ENCODE data around the gene GIGYF1. TPM values are rescaled to one million over a fixed set of nuclear protein-coding genes. Genes with fewer than 3 reads are reported as not detected.

GIGYF1 gene
- total and polyA plus RNA-seq, 2 of the 13 experiments (the other 11 are each of a cell fraction or from before 2014, with no cell fraction given): 7.6 to 16.1 TPM

GRCh38 chr7:100719523-100720278 is 25.7 kb upstream of the GIGYF1 start (continued):
- no peak for TF ChIP-seq PHF5A (CRISPR knock-in tag; IDR thresholded peaks at IDR 0.05; ENCODE audit: low read depth, unreplicated experiment)
- no peak for TF ChIP-seq RBFOX2 (IDR thresholded peaks at IDR 0.05; ENCODE audit: low read depth, low read length)
- TF ChIP-seq CENPT (CRISPR knock-in tag; IDR thresholded peaks at IDR 0.05; ENCODE audit: low read depth): no peak
- TF ChIP-seq DMAP1 (CRISPR knock-in tag; IDR thresholded peaks at IDR 0.05): no peak
- TF ChIP-seq RELA (CRISPR knock-in tag; IDR thresholded peaks at IDR 0.05): no peak
- no peak for TF ChIP-seq HNRNPH1 (optimal IDR thresholded peaks at IDR 0.05; ENCODE audit: low read depth, low read length)
- TF ChIP-seq, protein P1, sequence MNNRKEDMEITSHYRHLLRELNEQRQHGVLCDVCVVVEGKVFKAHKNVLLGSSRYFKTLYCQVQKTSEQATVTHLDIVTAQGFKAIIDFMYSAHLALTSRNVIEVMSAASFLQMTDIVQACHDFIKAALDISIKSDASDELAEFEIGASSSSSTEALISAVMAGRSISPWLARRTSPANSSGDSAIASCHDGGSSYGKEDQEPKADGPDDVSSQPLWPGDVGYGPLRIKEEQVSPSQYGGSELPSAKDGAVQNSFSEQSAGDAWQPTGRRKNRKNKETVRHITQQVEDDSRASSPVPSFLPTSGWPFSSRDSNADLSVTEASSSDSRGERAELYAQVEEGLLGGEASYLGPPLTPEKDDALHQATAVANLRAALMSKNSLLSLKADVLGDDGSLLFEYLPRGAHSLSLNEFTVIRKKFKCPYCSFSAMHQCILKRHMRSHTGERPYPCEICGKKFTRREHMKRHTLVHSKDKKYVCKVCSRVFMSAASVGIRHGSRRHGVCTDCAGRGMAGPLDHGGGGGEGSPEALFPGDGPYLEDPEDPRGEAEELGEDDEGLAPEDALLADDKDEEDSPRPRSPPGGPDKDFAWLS (CRISPR knock-in tag; IDR thresholded peaks at IDR 0.05; ENCODE audit: borderline replicate concordance): no peak
- TF ChIP-seq ZBTB49 (CRISPR knock-in tag; IDR thresholded peaks at IDR 0.05; ENCODE audit: borderline replicate concordance): no peak
- TF ChIP-seq PCBP1 (IDR thresholded peaks at IDR 0.05; ENCODE audit: borderline replicate concordance, low read depth, low read length): no peak
- TF ChIP-seq CC2D1A (CRISPR knock-in tag; IDR thresholded peaks at IDR 0.05): no peak
- TF ChIP-seq, protein P2, sequence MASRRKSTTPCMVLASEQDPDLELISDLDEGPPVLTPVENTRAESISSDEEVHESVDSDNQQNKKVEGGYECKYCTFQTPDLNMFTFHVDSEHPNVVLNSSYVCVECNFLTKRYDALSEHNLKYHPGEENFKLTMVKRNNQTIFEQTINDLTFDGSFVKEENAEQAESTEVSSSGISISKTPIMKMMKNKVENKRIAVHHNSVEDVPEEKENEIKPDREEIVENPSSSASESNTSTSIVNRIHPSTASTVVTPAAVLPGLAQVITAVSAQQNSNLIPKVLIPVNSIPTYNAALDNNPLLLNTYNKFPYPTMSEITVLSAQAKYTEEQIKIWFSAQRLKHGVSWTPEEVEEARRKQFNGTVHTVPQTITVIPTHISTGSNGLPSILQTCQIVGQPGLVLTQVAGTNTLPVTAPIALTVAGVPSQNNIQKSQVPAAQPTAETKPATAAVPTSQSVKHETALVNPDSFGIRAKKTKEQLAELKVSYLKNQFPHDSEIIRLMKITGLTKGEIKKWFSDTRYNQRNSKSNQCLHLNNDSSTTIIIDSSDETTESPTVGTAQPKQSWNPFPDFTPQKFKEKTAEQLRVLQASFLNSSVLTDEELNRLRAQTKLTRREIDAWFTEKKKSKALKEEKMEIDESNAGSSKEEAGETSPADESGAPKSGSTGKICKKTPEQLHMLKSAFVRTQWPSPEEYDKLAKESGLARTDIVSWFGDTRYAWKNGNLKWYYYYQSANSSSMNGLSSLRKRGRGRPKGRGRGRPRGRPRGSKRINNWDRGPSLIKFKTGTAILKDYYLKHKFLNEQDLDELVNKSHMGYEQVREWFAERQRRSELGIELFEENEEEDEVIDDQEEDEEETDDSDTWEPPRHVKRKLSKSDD (CRISPR knock-in tag; IDR thresholded peaks at IDR 0.05; ENCODE audit: low read depth): peak; percentile 30; the same call in 1 of the 2 replicates
- no peak for TF ChIP-seq ZBTB3 (CRISPR knock-in tag; IDR thresholded peaks at IDR 0.05; ENCODE audit: borderline replicate concordance, low read depth)
- TF ChIP-seq NFYC (CRISPR knock-in tag; IDR thresholded peaks at IDR 0.05): no peak
- TF ChIP-seq PHF8 (CRISPR knock-in tag; IDR thresholded peaks at IDR 0.05): no peak; the same call in 1 of the 2 replicates
- TF ChIP-seq NR2F6 (IDR thresholded peaks at IDR 0.05): peak; percentile 87
- TF ChIP-seq NR2F6 (CRISPR knock-in tag; IDR thresholded peaks at IDR 0.05): peak; percentile 76
- TF ChIP-seq EZH2 (conservative IDR thresholded peaks at IDR 0.05; ENCODE audit: low read depth, low read length): no peak
- 0 out of 2 replicates have a peak, but pooled peaks have one; percentile 61 for TF ChIP-seq ZNF263 (CRISPR knock-in tag; IDR thresholded peaks at IDR 0.05)
- no peak for TF ChIP-seq KDM3A (CRISPR knock-in tag; IDR thresholded peaks at IDR 0.05; ENCODE audit: low read depth)
- TF ChIP-seq MED8 (CRISPR knock-in tag; IDR thresholded peaks at IDR 0.05; ENCODE audit: insufficient replicate concordance): peak; percentile 42
- TF ChIP-seq ZNF180 (CRISPR knock-in tag; IDR thresholded peaks at IDR 0.05; ENCODE audit: borderline replicate concordance, low read depth): no peak
- no peak for TF ChIP-seq ZSCAN22 (CRISPR knock-in tag; IDR thresholded peaks at IDR 0.05)

Measured in HepG2 (cell line).